ENCODE data around the gene TMEM14B. TPM values are rescaled to one million over a fixed set of nuclear protein-coding genes. Genes with fewer than 3 reads are reported as not detected.

The TMEM14B gene
- total RNA-seq, 4 donors from 2014 or later = 35.4 to 77.2 (median 66.2) TPM

DNA sequence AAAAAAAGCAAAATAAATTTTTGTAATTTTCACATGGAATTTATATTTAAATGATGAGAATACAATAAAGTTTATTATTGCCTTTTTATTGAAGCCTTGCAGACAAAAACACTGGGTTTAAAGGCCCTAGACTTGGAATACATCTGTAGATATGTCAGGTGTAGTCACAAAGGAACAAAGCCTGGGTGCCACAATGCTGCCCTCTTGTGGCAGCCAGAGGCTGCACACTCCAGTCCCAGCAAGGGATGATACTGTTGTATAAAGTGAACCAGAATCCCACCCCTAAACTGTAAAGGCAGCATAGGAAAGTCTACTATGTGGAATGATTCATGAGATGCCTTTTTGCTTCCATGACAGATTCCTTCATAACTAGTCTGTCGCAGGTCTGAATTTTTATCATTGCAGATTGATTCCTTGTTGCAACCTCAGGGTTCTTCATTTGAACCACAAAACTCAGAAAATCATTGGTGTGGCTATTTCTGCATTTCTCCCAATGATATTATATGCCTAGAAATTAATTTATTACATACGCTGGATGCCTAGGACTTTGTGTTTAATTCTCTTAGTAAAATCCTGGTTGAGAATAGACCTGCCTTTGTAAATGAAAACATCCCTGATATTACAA lies 53.7 kb downstream of the TMEM14B start:
- intact Hi-C loops (cut with DNase I) = loop anchor here (2.0 kb wide), 1 partner anchor 323 kb away; no protein-coding TSS in a partner anchor
- H3K36me3 ChIP-seq = peaks cover 0 to 6% (median 0%) of the 10 kb centered on the region in 4 donors
- no peak overlapping the region for H3K27ac ChIP-seq (replicated peaks in 1 of 4)
- 48% methylated on average over 2 of the region's 2 CpGs for WGBS
- no peaks in the 10 kb centered on the region for H3K4me1 ChIP-seq
- H3K27me3 ChIP-seq = no peaks in the 10 kb centered on the region
- H3K4me3 ChIP-seq = no peak overlapping the region
- H3K9me3 ChIP-seq = no peaks in the 10 kb centered on the region
- DNase-seq (ENCODE audit: extremely low spot score) = no peak
- TF ChIP-seq POLR2A (IDR thresholded peaks at IDR 0.05; ENCODE audit: low read depth) (no peak), POLR2AphosphoS5 (IDR thresholded peaks at IDR 0.05) (peak in 1 of 2 donors; percentile 17)
- TF ChIP-seq, protein P1, sequence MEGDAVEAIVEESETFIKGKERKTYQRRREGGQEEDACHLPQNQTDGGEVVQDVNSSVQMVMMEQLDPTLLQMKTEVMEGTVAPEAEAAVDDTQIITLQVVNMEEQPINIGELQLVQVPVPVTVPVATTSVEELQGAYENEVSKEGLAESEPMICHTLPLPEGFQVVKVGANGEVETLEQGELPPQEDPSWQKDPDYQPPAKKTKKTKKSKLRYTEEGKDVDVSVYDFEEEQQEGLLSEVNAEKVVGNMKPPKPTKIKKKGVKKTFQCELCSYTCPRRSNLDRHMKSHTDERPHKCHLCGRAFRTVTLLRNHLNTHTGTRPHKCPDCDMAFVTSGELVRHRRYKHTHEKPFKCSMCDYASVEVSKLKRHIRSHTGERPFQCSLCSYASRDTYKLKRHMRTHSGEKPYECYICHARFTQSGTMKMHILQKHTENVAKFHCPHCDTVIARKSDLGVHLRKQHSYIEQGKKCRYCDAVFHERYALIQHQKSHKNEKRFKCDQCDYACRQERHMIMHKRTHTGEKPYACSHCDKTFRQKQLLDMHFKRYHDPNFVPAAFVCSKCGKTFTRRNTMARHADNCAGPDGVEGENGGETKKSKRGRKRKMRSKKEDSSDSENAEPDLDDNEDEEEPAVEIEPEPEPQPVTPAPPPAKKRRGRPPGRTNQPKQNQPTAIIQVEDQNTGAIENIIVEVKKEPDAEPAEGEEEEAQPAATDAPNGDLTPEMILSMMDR (IDR thresholded peaks at IDR 0.05) = peak in 2 of 3 experiments; percentile 92 to 98

Small RNAs within 50 kb of the gene (small RNA-seq; reads per million reads assigned to genes)
- gene RNA5SP203 = 0 reads per million in 3 donors

Other genes starting within 250 kb of the TMEM14B start
- 10 to 100 TPM; 15.8 to 23.2 (median 19.4) TPM for gene GCNT2, start 226.5 kb upstream of the TMEM14B start, total RNA-seq
- gene C6orf52, start 53.2 kb upstream of the TMEM14B start, total RNA-seq = 1 to 10 TPM in 1 of 4 donors, under 1 TPM in 1, not detected in 2; 0.71 to 1.2 TPM
- gene PAK1IP1, start 52.8 kb upstream of the TMEM14B start, total RNA-seq = 10 to 100 TPM in 2 of 4 donors, 1 to 10 TPM in 2; 9.4 to 17.9 (median 11.4) TPM
- gene TMEM14C, start 24.7 kb upstream of the TMEM14B start, total RNA-seq = 100 to 1,000 TPM in 3 of 4 donors, 10 to 100 TPM in 1; 91.1 to 147 (median 140) TPM
- gene MAK, start 90.7 kb downstream of the TMEM14B start, total RNA-seq = under 1 TPM in 2 of 4 donors, not detected in 2; 0.13 to 0.42 TPM
- gene GCM2, start 134.2 kb downstream of the TMEM14B start, total RNA-seq = not detected
- gene SYCP2L, start 139.2 kb downstream of the TMEM14B start, total RNA-seq = 1 to 10 TPM in 1 of 4 donors, under 1 TPM in 3; 0.13 to 2.9 (median 0.70) TPM

Data from esophagus muscularis mucosa (tissue), 4 donors.